ENCODE results near the gene DENND4A.

- TF ChIP-seq POLR2A (IDR thresholded peaks at IDR 0.05) (no peak), CTCF (IDR thresholded peaks at IDR 0.05 in 8 of 11, conservative IDR thresholded peaks at IDR 0.05 in 3 of 11) (no peak), POLR2AphosphoS5 (IDR thresholded peaks at IDR 0.05) (no peak)
These were observed 103.6 kb downstream of the DENND4A start for GRCh38 chr15:65688462-65688861.

All from spleen (tissue), 7 donors.